A673 (cell line): Measurements from ENCODE around the gene PDLIM5. TPM values are rescaled to one million over a fixed set of nuclear protein-coding genes. Genes with fewer than 3 reads are reported as not detected.
"Not testable (repeated sequence)": the region's sequence is repeated elsewhere in the genome, so short reads cannot be mapped to it uniquely, and the experiment has no call there.

Experiments
- Bru-seq: library from RNA; stranded (reverse); fragments of 400-500 nt; gene quantifications from one replicate; lab custom pipeline; 2021; lab: Mats Ljungman, UMichigan
- BruChase-seq, 2 experiments: library from RNA; stranded (reverse); fragments of 400-500 nt; gene quantifications; one replicate each; lab custom pipeline; 2021; lab: Mats Ljungman, UMichigan
- BruUV-seq: library from RNA; stranded (reverse); fragments of 400-500 nt; replicated peaks from 2 replicates; lab custom pipeline; 2021; lab: Mats Ljungman, UMichigan
- CTCF ChIA-PET: fragments of 300-600 bp; sonication (Branson Sonifier 250); formaldehyde crosslinking; loops from one replicate; lab custom pipeline; 2022; ENCODE audit warnings: antibody characterized with exemption; lab: Charles Lee
- POLR2A ChIA-PET: fragments of 300-600 bp; sonication (Branson Sonifier 250); formaldehyde crosslinking; loops from one replicate; lab custom pipeline; 2022; ENCODE audit warnings: antibody characterized with exemption; ENCODE audit not compliant: low non-redundant PET; lab: Charles Lee
- DNase-seq: peaks from one replicate; pipeline ENCODE4 v3.0.0-alpha.2; 2015; ENCODE audit warnings: low spot score
- H3K27ac ChIP-seq: fragments of 200-600 bp; sonication (generic); 2 replicates; pipeline ENCODE4 v1.5.1; 2016; ENCODE audit warnings: mixed run types, low read depth, mild to moderate bottlenecking, mixed read lengths, antibody characterized with exemption, low read length; ENCODE audit not compliant: poor library complexity, severe bottlenecking
- H3K27me3 ChIP-seq: fragments of 200-600 bp; sonication (generic); replicated peaks from 2 replicates; pipeline ENCODE4 v1.6.1; 2017; ENCODE audit warnings: mixed run types, low read depth, mild to moderate bottlenecking, mixed read lengths, antibody characterized with exemption, low read length; ENCODE audit not compliant: insufficient read depth, poor library complexity
- H3K36me3 ChIP-seq: fragments of 200-600 bp; sonication (generic); 2 replicates; pipeline ENCODE4 v1.6.1; 2016; ENCODE audit warnings: mixed run types, mild to moderate bottlenecking, mixed read lengths, antibody characterized with exemption, low read length; ENCODE audit not compliant: insufficient read depth, poor library complexity, severe bottlenecking
- H3K4me1 ChIP-seq: fragments of 200-600 bp; sonication (generic); 2 replicates; pipeline ENCODE4 v1.6.1; 2017; ENCODE audit warnings: mixed run types, mild to moderate bottlenecking, mixed read lengths, antibody characterized with exemption, low read length; ENCODE audit not compliant: insufficient read depth, poor library complexity, severe bottlenecking
- H3K4me3 ChIP-seq: fragments of 200-600 bp; sonication (generic); 2 replicates; pipeline ENCODE4 v1.5.1; 2016; ENCODE audit warnings: low read depth, mixed run types, mild to moderate bottlenecking, mixed read lengths, low read length; ENCODE audit not compliant: poor library complexity, severe bottlenecking
- H3K9me3 ChIP-seq: fragments of 200-600 bp; sonication (generic); 2 replicates; pipeline ENCODE4 v1.6.1; 2016; ENCODE audit warnings: mixed run types, low read depth, mild to moderate bottlenecking, mixed read lengths, antibody characterized with exemption, low read length; ENCODE audit not compliant: poor library complexity, severe bottlenecking
- CTCF ChIP-seq: fragments of 300-800, 200-600 bp; sonication (generic); conservative IDR thresholded peaks from 2 replicates; pipeline ENCODE4 v1.5.1; 2017; ENCODE audit warnings: low read depth, mild to moderate bottlenecking, antibody characterized with exemption, low read length, moderate library complexity, mixed read lengths
- EZH2 ChIP-seq: fragments of 200-600 bp; sonication (generic); IDR thresholded peaks from 2 replicates; pipeline ENCODE4 v1.6.1; 2017; ENCODE audit warnings: borderline replicate concordance, low read depth, mild to moderate bottlenecking, mixed read lengths, antibody characterized with exemption, low read length; ENCODE audit not compliant: poor library complexity, severe bottlenecking
- intact Hi-C: fragments of 100-400 bp; cut with micrococcal nuclease; formaldehyde crosslinking; loops from one replicate; pipeline ENCODE4 v1.10.0; 2022; ENCODE audit not compliant: unreplicated experiment
- long read RNA-seq: library from polyadenylated mRNA; stranded (forward); transcript quantifications from one replicate; pipeline ENCODE4 v2.0.0, GENCODE V29; 2022
- total RNA-seq: library from RNA; stranded (reverse); gene quantifications from 2 replicates; pipeline ENCODE4 v1.2.3, GENCODE V29; 2021

Gene PDLIM5
- total RNA-seq (174 and 183 TPM in 2 replicates), Bru-seq, nascent RNA (percentile 97 among the genes with signal in this experiment), BruChase-seq, experiment 1, labeled RNA remaining after a 2-hour chase (percentile 85 among the genes with signal in this experiment), BruChase-seq, experiment 2, labeled RNA remaining after a 6-hour chase (percentile 88 among the genes with signal in this experiment)
- long read RNA-seq, full-length matches to known transcripts = 43 of 110 reads
- long read RNA-seq, partial matches to known transcripts = 39 of 110 reads
- long read RNA-seq, other reads (novel, unspliced or antisense) = 28 of 110 reads

GRCh38 chr4:94451695-94452475, at the start of gene PDLIM5:
PDLIM5 (plus strand) TSS chr4:94451942; CDS start chr4:94455289, 3,347 bp downstream.
- Histone ChIP-seq H3K27me3 (no peaks in the 10 kb centered on the region), H3K4me3 (peak within 1 kb of the TSS; percentile 82), H3K9me3 (no peaks in the 10 kb centered on the region), H3K27ac (peak within 1 kb of the TSS; percentile 94), H3K4me1 (peaks cover 28% of the 10 kb centered on the region), H3K36me3 (peaks cover 14% of the 10 kb centered on the region)
- CTCF ChIA-PET = no interaction called here
- no TSS peak for BruUV-seq
- DNase-seq = peak; percentile 88
- intact Hi-C loops = loop anchor here (2.0 to 5.0 kb wide), 2 partner anchors 39 to 125 kb away; no protein-coding TSS in a partner anchor
- TF ChIP-seq CTCF (no peak), EZH2 (no peak)
- POLR2A ChIA-PET = interaction anchor here (0.6 kb wide), 1 partner anchor 41 kb away, joined by 5 read pairs; no protein-coding TSS in a partner anchor

GRCh38 chr4:94402439-94402838, 49.3 kb upstream of the PDLIM5 start:
- intact Hi-C loops, H3K27ac ChIP-seq, DNase-seq, H3K9me3 ChIP-seq, H3K27me3 ChIP-seq, CTCF ChIA-PET, BruUV-seq, H3K36me3 ChIP-seq, H3K4me1 ChIP-seq, H3K4me3 ChIP-seq: not testable (repeated sequence)
- POLR2A ChIA-PET = interaction anchor here (0.6 kb wide), 1 partner anchor 208 kb away, joined by 4 read pairs; no protein-coding TSS in a partner anchor

- Histone ChIP-seq H3K27ac (no peak overlapping the region), H3K4me3 (no peak overlapping the region), H3K4me1 (peaks cover 20% of the 10 kb centered on the region), H3K27me3 (no peaks in the 10 kb centered on the region), H3K9me3 (no peaks in the 10 kb centered on the region), H3K36me3 (no peaks in the 10 kb centered on the region)
- TF ChIP-seq EZH2 (no peak), CTCF (no peak)
- BruUV-seq = no TSS peak
- DNase-seq = no peak
- CTCF ChIA-PET = no interaction called here
- intact Hi-C loops = no loop called here
- POLR2A ChIA-PET = no interaction called here
These were observed 48.0 kb upstream of the PDLIM5 start for GRCh38 chr4:94403751-94404150.
